GM19372 (cell line): Measurements from ENCODE around the gene AVEN.
"Not testable (repeated sequence)": the region's sequence is repeated elsewhere in the genome, so short reads cannot be mapped to it uniquely, and the experiment has no call there.

Experiments
- ATAC-seq: cut with Tn5 transposase; IDR thresholded peaks from one replicate; pipeline ENCODE4 v1.9.1; 2021; ENCODE audit warnings: mild to moderate bottlenecking, low read depth, moderate library complexity; ENCODE audit not compliant: unreplicated experiment

The AVEN gene

GRCh38 chr15:34043813-34044212, 4.8 kb upstream of the AVEN start:
- no peak for ATAC-seq

- ATAC-seq = no peak
These were observed 4.4 kb upstream of the AVEN start for GRCh38 chr15:34043391-34043790.

- ATAC-seq = no peak
These were observed 748 bp upstream of the AVEN start for GRCh38 chr15:34039790-34040113.

- peak; percentile 76 for ATAC-seq
These were observed 757 bp downstream of the AVEN start for GRCh38 chr15:34038023-34038870.

GRCh38 chr15:34031987-34032760, 6.8 kb downstream of the AVEN start:
- ATAC-seq = no peak

- no peak for ATAC-seq
These were observed 11.4 kb downstream of the AVEN start for GRCh38 chr15:34027606-34028005.

GRCh38 chr15:34025252-34025651, 13.8 kb downstream of the AVEN start:
- ATAC-seq = no peak

- ATAC-seq = no peak
These were observed 15.1 kb downstream of the AVEN start for GRCh38 chr15:34023907-34024306.

- no peak for ATAC-seq
These were observed 19.5 kb downstream of the AVEN start for GRCh38 chr15:34019369-34019990.

GRCh38 chr15:34018738-34019137, 20.3 kb downstream of the AVEN start:
- not testable (repeated sequence) for ATAC-seq

GRCh38 chr15:34018021-34018645, 20.9 kb downstream of the AVEN start:
- ATAC-seq = no peak

GRCh38 chr15:34014556-34014955, 24.4 kb downstream of the AVEN start:
- no peak for ATAC-seq

GRCh38 chr15:34013746-34014145, 25.3 kb downstream of the AVEN start:
- ATAC-seq = no peak

- no peak for ATAC-seq
These were observed 26.5 kb downstream of the AVEN start for GRCh38 chr15:34012461-34013028.

- no peak for ATAC-seq
These were observed 27.5 kb downstream of the AVEN start for GRCh38 chr15:34011481-34011880.

GRCh38 chr15:34010921-34011320, 28.1 kb downstream of the AVEN start:
- no peak for ATAC-seq

- ATAC-seq = no peak
These were observed 29.3 kb downstream of the AVEN start for GRCh38 chr15:34009656-34010055.

GRCh38 chr15:34006381-34006780, 32.6 kb downstream of the AVEN start:
- ATAC-seq = no peak

- no peak for ATAC-seq
These were observed 37.5 kb downstream of the AVEN start for GRCh38 chr15:34001536-34001935.

- not testable (repeated sequence) for ATAC-seq
These were observed 43.3 kb downstream of the AVEN start for GRCh38 chr15:33995666-33996065.
